Measurements from ENCODE around the gene CLASRP.

CLASRP gene

GRCh38 chr19:45079911-45080370 is 41.1 kb downstream of the CLASRP start:
- DNase-seq (ENCODE audit: low read depth): no peak
- TF ChIP-seq CTCF (IDR thresholded peaks at IDR 0.05; ENCODE audit: low read length, missing control alignments): no peak
- peak overlapping the region; percentile 96 for H3K4me3 ChIP-seq (replicated peaks; ENCODE audit: low read depth, low read length)

GRCh38 chr19:45082170-45082569 is 43.3 kb downstream of the CLASRP start:
- no peak for TF ChIP-seq CTCF (IDR thresholded peaks at IDR 0.05; ENCODE audit: low read length, missing control alignments)
- no peak overlapping the region for H3K4me3 ChIP-seq (replicated peaks; ENCODE audit: low read depth, low read length)
- DNase-seq (ENCODE audit: low read depth): no peak

- no peak overlapping the region for H3K4me3 ChIP-seq (replicated peaks; ENCODE audit: low read depth, low read length)
- TF ChIP-seq CTCF (IDR thresholded peaks at IDR 0.05; ENCODE audit: low read length, missing control alignments): no peak
- DNase-seq (ENCODE audit: low read depth): no peak
Measured at GRCh38 chr19:45086480-45086879, 47.6 kb downstream of the CLASRP start.

- no peak overlapping the region for H3K4me3 ChIP-seq (replicated peaks; ENCODE audit: low read depth, low read length)
- no peak for TF ChIP-seq CTCF (IDR thresholded peaks at IDR 0.05; ENCODE audit: low read length, missing control alignments)
- DNase-seq (ENCODE audit: low read depth): no peak
Measured at GRCh38 chr19:45087531-45087930, 48.7 kb downstream of the CLASRP start.

- no peak for DNase-seq (ENCODE audit: low read depth)
- H3K4me3 ChIP-seq (replicated peaks; ENCODE audit: low read depth, low read length): no peak overlapping the region
Measured at GRCh38 chr19:45090034-45090433, 51.2 kb downstream of the CLASRP start.

GRCh38 chr19:45090606-45091005 is 51.8 kb downstream of the CLASRP start:
- peak overlapping the region; percentile 92 for H3K4me3 ChIP-seq (replicated peaks; ENCODE audit: low read depth, low read length)
- no peak for TF ChIP-seq CTCF (IDR thresholded peaks at IDR 0.05; ENCODE audit: low read length, missing control alignments)
- DNase-seq (ENCODE audit: low read depth): no peak

More at GRCh38 chr19:45090034-45090433, 51.2 kb downstream of the CLASRP start:
- TF ChIP-seq CTCF (IDR thresholded peaks at IDR 0.05; ENCODE audit: low read length, missing control alignments): no peak

All from fibroblast of pulmonary artery (primary cell).